ENCODE measurements around the gene CHMP6. TPM values are rescaled to one million over a fixed set of nuclear protein-coding genes. Genes with fewer than 3 reads are reported as not detected.

Gene CHMP6
- total and polyA plus RNA-seq, 9 of the 15 experiments (the other 6 are each of a cell fraction or from before 2014, with no cell fraction given): 0.25 to 30.4 (median 13.4) TPM

- intact Hi-C loops (cut with micrococcal nuclease) (no loop called here), in situ Hi-C loops (cut with MboI) (no loop called here)
- Histone ChIP-seq H3K27me3 (ENCODE audit: control insufficient read depth in 2 of 2, insufficient read depth in 2 of 2, low read length in 2 of 2) (no peaks in the 10 kb centered on the region), H3K9me1 (ENCODE audit: control insufficient read depth, insufficient read depth, low read length) (no peaks in the 10 kb centered on the region), H3K4me1 (replicated peaks in 1 of 2; ENCODE audit: control insufficient read depth in 2 of 2, insufficient read depth in 2 of 2, low read length in 2 of 2) (peaks cover 15 to 71% of the 10 kb centered on the region in 2 experiments), H3K79me2 (ENCODE audit: control insufficient read depth, insufficient read depth, low read length) (no peaks in the 10 kb centered on the region), H3K9ac (ENCODE audit: insufficient read depth in 1 of 2, low read depth in 2 of 2, low read length in 2 of 2) (no peak overlapping the region), H4K20me1 (replicated peaks; ENCODE audit: control insufficient read depth, insufficient read depth, low read length) (no peaks in the 10 kb centered on the region), H3K36me3 (ENCODE audit: control insufficient read depth, insufficient read depth, low read length) (peaks cover 49% of the 10 kb centered on the region; the same call in 1 of the 3 replicates), H3K4me3 (no peak overlapping the region), H3K4me2 (ENCODE audit: insufficient read depth, low read length) (no peak overlapping the region), H3K27ac (ENCODE audit: extremely low read depth, low read depth, low read length) (no peak overlapping the region), H3K9me3 (replicated peaks; ENCODE audit: control insufficient read depth, insufficient read depth, low read depth, low read length) (no peaks in the 10 kb centered on the region), H2AFZ (ENCODE audit: low read depth, low read length) (no peak overlapping the region)
- ATAC-seq (no peak), FAIRE-seq (no peak), DNase-seq (ENCODE audit: extremely low read depth in 1 of 4, low spot score in 3 of 4) (peak in 2 of 4 experiments; percentile 19 to 21)
- TF ChIP-seq TSHZ1 (CRISPR knock-in tag; IDR thresholded peaks at IDR 0.05) (no peak), EP400 (IDR thresholded peaks at IDR 0.05) (no peak), GTF2F1 (IDR thresholded peaks at IDR 0.05; ENCODE audit: low read depth, low read length) (no peak), ZBTB33 (CRISPR knock-in tag; IDR thresholded peaks at IDR 0.05) (peak; percentile 98)
- BruUV-seq (replicated peaks): no TSS peak
- ChIA-PET CTCF (ENCODE audit: low intra/inter-chr PET ratio) (no interaction called here), POLR2A (interaction anchor here (0.6 to 1.1 kb wide), 5 partner anchors 9 to 103 kb away, joined by 3 to 4 read pairs (median 4); no protein-coding TSS in a partner anchor)
- WGBS (ENCODE audit: insufficient coverage, low coverage, missing lambda C conversion rate): 85% methylated on average over 34 of the region's 39 CpGs
Measured at GRCh38 chr17:80998748-80999535, 7.3 kb downstream of the CHMP6 start.
